Spleen (tissue), 11 donors: ENCODE measurements around the gene MYO18B. TPM values are rescaled to one million over a fixed set of nuclear protein-coding genes. Genes with fewer than 3 reads are reported as not detected.

ENCODE experiments used
- DNase-seq: peaks from one replicate; pipeline ENCODE4 v3.0.0-alpha.2; 2020
- H3K27ac ChIP-seq, 8 donors: fragments of 200-600 bp; sonication (generic) in 7 of 8; 1 replicate in 4 of 8; 2 replicates in 4 of 8; pipeline versions ENCODE4 v1.5.0 to v1.8.0; 2016 to 2021; ENCODE audit warnings: inconsistent platforms in 4 of 8, mild to moderate bottlenecking in 4 of 8, moderate library complexity in 1 of 8
- H3K27me3 ChIP-seq, 7 donors: fragments of 200-600 bp; sonication (generic) in 6 of 7; replicated peaks in 1 of 7; 1 replicate in 4 of 7; 2 replicates in 3 of 7; pipeline versions ENCODE4 v1.5.0 to v1.8.0; 2016 to 2021; ENCODE audit warnings: inconsistent platforms in 3 of 7, mild to moderate bottlenecking in 1 of 7
- H3K36me3 ChIP-seq, 6 donors: fragments of 200-600 bp; sonication (generic) in 5 of 6; 1 replicate in 4 of 6; 2 replicates in 2 of 6; pipeline versions ENCODE4 v1.5.0 to v1.8.0; 2016 to 2021; ENCODE audit warnings: inconsistent platforms in 2 of 6
- H3K4me1 ChIP-seq, 6 donors: fragments of 200-600 bp; sonication (generic) in 5 of 6; 1 replicate in 3 of 6; 2 replicates in 3 of 6; pipeline versions ENCODE4 v1.5.0 to v1.8.0; 2016 to 2021; ENCODE audit warnings: inconsistent platforms in 3 of 6
- H3K4me3 ChIP-seq, 8 donors: fragments of 200-600 bp; sonication (generic) in 7 of 8; 1 replicate in 4 of 8; 2 replicates in 4 of 8; pipeline versions ENCODE4 v1.5.0 to v1.8.0; 2016 to 2021; ENCODE audit warnings: inconsistent platforms in 4 of 8, mild to moderate bottlenecking in 4 of 8, moderate library complexity in 2 of 8
- H3K9me3 ChIP-seq, 8 donors: fragments of 200-600 bp; sonication (generic) in 7 of 8; 1 replicate in 4 of 8; 2 replicates in 4 of 8; pipeline versions ENCODE4 v1.5.0 to v1.8.0; 2016 to 2021; ENCODE audit warnings: inconsistent platforms in 4 of 8
- CTCF ChIP-seq, 11 experiments: fragments of 200-600 bp in 7 of 11; fragments of 450-650 bp in 4 of 11; sonication (generic) in 4 of 11; IDR thresholded peaks in 8 of 11; conservative IDR thresholded peaks in 3 of 11; 1 replicate in 7 of 11; 2 replicates in 4 of 11; pipeline versions ENCODE4 v1.4.0 to v1.8.0; 2016 to 2021; ENCODE audit warnings: antibody characterized with exemption in 11 of 11, inconsistent platforms in 4 of 11, mild to moderate bottlenecking in 1 of 11
- POLR2A ChIP-seq, 3 donors: fragments of 450-650 bp; IDR thresholded peaks; one replicate each; pipeline ENCODE4 v1.5.1; 2017; ENCODE audit warnings: antibody characterized with exemption in 3 of 3, mild to moderate bottlenecking in 1 of 3
- POLR2AphosphoS5 ChIP-seq, 3 donors: sonication (generic); formaldehyde crosslinking; IDR thresholded peaks; one replicate each; pipeline ENCODE4 v1.5.1; 2017; ENCODE audit warnings: antibody characterized with exemption in 3 of 3
- WGBS, 5 donors: extraction: QIAGEN DNeasy Blood & Tissue Kit in 3 of 5; methylation state at CpG; one replicate each; pipeline versions ENCODE4 v1.1.5 to v1.1.7; 2013 to 2018; 5-methylcytosine and 5-hydroxymethylcytosine counted together
- intact Hi-C: fragments of 100-400 bp; cut with DNase I; formaldehyde crosslinking; loops from one replicate; pipeline ENCODE4 v1.15.0; 2023; ENCODE audit warnings: low total_unique reads
- polyA plus RNA-seq, 3 donors: library from polyadenylated mRNA; stranded (reverse); fragments of 200-250 nt; gene quantifications; one replicate each; pipeline ENCODE4 v1.2.1, GENCODE V29; 2013
- total RNA-seq, 7 donors: library from RNA; depleted of rRNA in 3 of 7; stranded (reverse); fragments of >200 nt in 3 of 7; fragmentation: NEBNext Ultra II Directional in 4 of 7; extraction: Animal tissue kit (Norgen Biotek cat#: 25700) in 4 of 7; gene quantifications; one replicate each; pipeline versions ENCODE4 v1.1.0 to v1.2.1, GENCODE V29; 2016 to 2021
- donor health status: healthy with polysubstance abuse.
- donor health status: DM: no; HTN: no; CAD: no; lungs with moderate emphysema.
- donor health status: DM: no; HTN: no; CAD: no.
- donor health status: Bipolar disorder and iron deficiency.
- donor health status: healthy.
- donor health status: DM: no; HTN: no; CAD: no.
- donor health status: DM: yes; HTN: yes; CAD: no.

Gene MYO18B
- total and polyA plus RNA-seq, 10 donors: under 0.01 to 0.79 (median 0.12) TPM

- no peaks in the 10 kb centered on the region for H3K4me1 ChIP-seq
- 80 to 90% (median 89%) methylated on average over 13 of the region's 13 CpGs for WGBS, 5 donors
- H3K4me3 ChIP-seq: no peak overlapping the region
- peaks cover 0 to 55% (median 8%) of the 10 kb centered on the region in 7 donors for H3K27me3 ChIP-seq
- TF ChIP-seq POLR2AphosphoS5 (IDR thresholded peaks at IDR 0.05) (no peak), CTCF (IDR thresholded peaks at IDR 0.05 in 8 of 11, conservative IDR thresholded peaks at IDR 0.05 in 3 of 11) (no peak), POLR2A (IDR thresholded peaks at IDR 0.05) (no peak)
- H3K9me3 ChIP-seq: peaks cover 0 to 11% (median 1%) of the 10 kb centered on the region in 8 donors
- no peak for DNase-seq
- H3K36me3 ChIP-seq: no peaks in the 10 kb centered on the region
- intact Hi-C loops: no loop called here
- no peak overlapping the region for H3K27ac ChIP-seq
Observed at GRCh38 chr22:25908212-25908611, 166.2 kb downstream of the MYO18B start.

DNA sequence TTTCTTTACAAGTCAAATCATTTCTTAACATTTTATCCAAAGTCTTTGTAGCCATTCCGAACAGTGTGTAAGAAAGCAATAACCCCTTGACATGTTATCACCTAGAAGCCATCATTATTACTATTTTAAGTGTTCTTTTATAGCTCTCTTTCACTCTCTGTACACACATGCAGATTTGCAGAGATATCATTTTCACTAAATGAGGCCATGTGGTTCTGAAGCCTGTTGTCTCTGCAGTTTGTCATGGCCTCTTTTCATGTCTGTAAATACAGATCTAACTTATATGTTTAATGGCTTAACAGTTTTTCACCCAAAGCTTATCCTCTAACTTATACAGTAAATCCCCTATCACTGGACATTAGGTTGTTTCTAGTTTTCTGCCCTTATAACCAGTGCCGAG lies 166.8 kb downstream of the MYO18B start:
- H3K9me3 ChIP-seq: peaks cover 0 to 11% (median 1%) of the 10 kb centered on the region in 8 donors
- no peak overlapping the region for H3K27ac ChIP-seq
- no peak overlapping the region for H3K4me3 ChIP-seq
- intact Hi-C loops: no loop called here
- H3K27me3 ChIP-seq: peaks cover 0 to 54% (median 3%) of the 10 kb centered on the region in 7 donors
- no peaks in the 10 kb centered on the region for H3K36me3 ChIP-seq
- no peak for DNase-seq
- 68 to 83% (median 78%) methylated on average over 2 of the region's 2 CpGs for WGBS, 5 donors
- TF ChIP-seq CTCF (IDR thresholded peaks at IDR 0.05 in 8 of 11, conservative IDR thresholded peaks at IDR 0.05 in 3 of 11): no peak
- TF ChIP-seq POLR2A (IDR thresholded peaks at IDR 0.05): no peak
- TF ChIP-seq POLR2AphosphoS5 (IDR thresholded peaks at IDR 0.05): no peak
- H3K4me1 ChIP-seq: no peaks in the 10 kb centered on the region

DNA sequence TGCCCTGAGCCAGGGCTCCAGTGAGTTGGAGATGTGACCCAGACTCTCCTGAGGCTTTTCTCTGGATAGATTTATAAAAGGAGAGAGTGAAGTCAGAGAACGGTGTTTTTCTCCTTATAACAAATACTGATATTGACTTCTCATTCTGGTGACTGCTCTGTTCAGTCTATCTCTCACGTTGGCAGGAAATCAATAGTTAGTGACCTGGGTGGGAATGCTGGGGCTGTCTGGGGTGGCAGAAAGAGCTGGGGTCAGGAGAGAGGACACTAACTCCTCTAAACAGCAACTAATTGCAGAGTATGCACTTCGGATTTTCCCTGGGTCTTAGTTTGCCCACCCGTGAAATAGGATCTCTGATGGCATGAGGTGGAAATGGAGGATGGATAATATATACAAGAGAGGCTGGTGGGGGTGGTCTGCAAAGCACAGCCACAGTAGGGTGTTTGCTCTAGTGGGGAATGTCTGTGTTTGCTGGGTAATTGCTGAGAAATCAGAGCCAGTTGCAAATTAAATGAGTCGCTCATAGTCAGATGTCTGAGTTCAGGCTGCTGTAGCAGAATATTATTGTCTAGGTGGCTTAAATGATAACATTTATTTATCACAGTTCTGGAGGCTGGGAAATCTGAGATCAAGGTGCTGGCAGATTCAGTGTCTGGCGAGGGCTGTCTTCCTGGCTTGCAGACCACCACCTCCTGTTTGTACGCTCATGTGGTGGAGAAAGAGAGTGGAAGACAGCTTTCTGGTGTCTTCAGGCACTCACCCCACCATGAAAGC lies 167.8 kb downstream of the MYO18B start:
- no peak overlapping the region for H3K27ac ChIP-seq
- DNase-seq: no peak
- peaks cover 0 to 48% (median 0%) of the 10 kb centered on the region in 7 donors for H3K27me3 ChIP-seq
- no peaks in the 10 kb centered on the region for H3K36me3 ChIP-seq
- TF ChIP-seq POLR2A (IDR thresholded peaks at IDR 0.05) (no peak), POLR2AphosphoS5 (IDR thresholded peaks at IDR 0.05) (no peak), CTCF (IDR thresholded peaks at IDR 0.05 in 8 of 11, conservative IDR thresholded peaks at IDR 0.05 in 3 of 11) (no peak)
- intact Hi-C loops: no loop called here
- no peaks in the 10 kb centered on the region for H3K4me1 ChIP-seq
- 55 to 71% (median 58%) methylated on average over 7 of the region's 7 CpGs for WGBS, 5 donors
- H3K9me3 ChIP-seq: peaks cover 0 to 11% (median 1%) of the 10 kb centered on the region in 8 donors
- H3K4me3 ChIP-seq: no peak overlapping the region

- DNase-seq: no peak
- Histone ChIP-seq H3K9me3 (peaks cover 0 to 11% (median 1%) of the 10 kb centered on the region in 8 donors), H3K36me3 (no peaks in the 10 kb centered on the region), H3K27ac (no peak overlapping the region), H3K27me3 (peaks cover 0 to 47% (median 0%) of the 10 kb centered on the region in 7 donors), H3K4me3 (no peak overlapping the region), H3K4me1 (no peaks in the 10 kb centered on the region)
- no peak for TF ChIP-seq POLR2A (IDR thresholded peaks at IDR 0.05)
- no peak for TF ChIP-seq CTCF (IDR thresholded peaks at IDR 0.05 in 8 of 11, conservative IDR thresholded peaks at IDR 0.05 in 3 of 11)
- TF ChIP-seq POLR2AphosphoS5 (IDR thresholded peaks at IDR 0.05): no peak
- intact Hi-C loops: no loop called here
- 66 to 78% (median 74%) methylated on average over 7 of the region's 7 CpGs for WGBS, 5 donors
Observed at GRCh38 chr22:25911243-25911972, 169.4 kb downstream of the MYO18B start.
